Smooth muscle cell (in vitro differentiated cells): ENCODE data around the gene PITX3. TPM values are rescaled to one million over a fixed set of nuclear protein-coding genes. Genes with fewer than 3 reads are reported as not detected.

Experiments used
- DNase-seq: peaks from one replicate; lab custom pipeline; 2025; ENCODE audit not compliant: unreplicated experiment; lab: John Stamatoyannopoulos, UW
- H2AFZ ChIP-seq: fragments of 200-600 bp; sonication (generic); 2 replicates; pipeline ENCODE4 v1.6.0; 2016; ENCODE audit warnings: antibody characterized with exemption, low read depth, mild to moderate bottlenecking
- H3F3A ChIP-seq: fragments of 200-600 bp; sonication (generic); 2 replicates; pipeline ENCODE4 v1.6.0; 2017; ENCODE audit warnings: antibody characterized with exemption, low read depth
- H3K27ac ChIP-seq: fragments of 200-600 bp; sonication (generic); 2 replicates; pipeline ENCODE4 v1.5.1; 2016; ENCODE audit warnings: low read depth, mild to moderate bottlenecking
- H3K27me3 ChIP-seq: fragments of 200-600 bp; sonication (generic); 2 replicates; pipeline ENCODE4 v1.6.1; 2016; ENCODE audit warnings: low read depth, mild to moderate bottlenecking
- H3K36me3 ChIP-seq: fragments of 200-600 bp; sonication (generic); 2 replicates; pipeline ENCODE4 v1.5.1; 2016; ENCODE audit warnings: low read depth
- H3K4me1 ChIP-seq: fragments of 200-600 bp; sonication (generic); 2 replicates; pipeline ENCODE4 v1.5.1; 2016; ENCODE audit warnings: low read depth
- H3K4me2 ChIP-seq: fragments of 200-600 bp; sonication (generic); 2 replicates; pipeline ENCODE4 v1.6.0; 2016; ENCODE audit warnings: mild to moderate bottlenecking
- H3K4me3 ChIP-seq: fragments of 200-600 bp; sonication (generic); 2 replicates; pipeline ENCODE4 v1.5.1; 2016; ENCODE audit warnings: mild to moderate bottlenecking
- H3K79me2 ChIP-seq: fragments of 200-600 bp; sonication (generic); 2 replicates; pipeline ENCODE4 v1.6.0; 2016; ENCODE audit warnings: low read depth, mild to moderate bottlenecking
- H3K9ac ChIP-seq: fragments of 200-600 bp; sonication (generic); 2 replicates; pipeline ENCODE4 v1.6.0; 2016; ENCODE audit warnings: low read depth
- H3K9me3 ChIP-seq: fragments of 200-600 bp; sonication (generic); replicated peaks from 2 replicates; pipeline ENCODE4 v1.5.1; 2016; ENCODE audit warnings: low read depth
- H4K20me1 ChIP-seq: fragments of 200-600 bp; sonication (generic); 2 replicates; pipeline ENCODE4 v1.6.0; 2016; ENCODE audit warnings: low read depth
- WGBS: methylation state at CpG from one replicate; pipeline ENCODE4 v1.1.7; 2016; ENCODE audit warnings: low lambda C conversion rate; 5-methylcytosine and 5-hydroxymethylcytosine counted together
- polyA plus RNA-seq: library from polyadenylated mRNA; unstranded; fragments of >200 nt; fragmentation: Nextera tagmentation; extraction: Ambion mirVana; gene quantifications from 2 replicates; pipeline ENCODE4 v1.2.1, GENCODE V29; 2016
- total RNA-seq: library from RNA; depleted of rRNA; stranded (reverse); fragments of >200 nt; gene quantifications from 2 replicates; pipeline ENCODE4 v1.2.3, GENCODE V29; 2014
- TF ChIP-seq, protein P1 (sequence below): fragments of 200-600 bp; sonication (generic); IDR thresholded peaks from 2 replicates; pipeline ENCODE4 v1.5.1; 2017; ENCODE audit warnings: borderline replicate concordance, mild to moderate bottlenecking, antibody characterized with exemption; ENCODE audit not compliant: insufficient read depth, poor library complexity, severe bottlenecking

Gene PITX3
- total and polyA plus RNA-seq, 2 experiments from 2014 or later, result 2.0 TPM; not detected in 1

- no peak overlapping the region for H3K27ac ChIP-seq
Observed at GRCh38 chr10:102262744-102263370, 21.5 kb upstream of the PITX3 start.

DNA sequence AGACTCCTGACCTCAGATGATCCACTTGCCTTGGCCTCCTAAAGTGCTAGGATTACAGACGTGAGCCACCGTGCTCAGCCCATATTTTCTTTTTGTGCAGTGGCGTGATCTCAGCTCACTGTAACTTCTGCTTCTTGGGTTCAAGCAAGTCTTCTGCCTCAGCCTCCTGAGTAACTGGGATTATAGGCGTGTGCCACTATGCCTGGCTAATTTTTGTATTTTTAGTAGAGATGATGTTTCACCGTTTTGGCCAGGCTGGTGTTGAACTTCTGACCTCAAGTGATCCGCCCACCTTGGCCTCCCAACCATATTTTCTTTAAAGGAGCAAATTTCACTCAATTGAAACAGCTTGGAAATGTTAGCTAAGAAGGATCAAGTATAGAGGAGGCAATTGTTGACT lies 20.5 kb upstream of the PITX3 start:
- no peaks in the 10 kb centered on the region for H3K9me3 ChIP-seq
- peaks cover 5% of the 10 kb centered on the region for H3F3A ChIP-seq
- 90% methylated on average over 6 of the region's 6 CpGs for WGBS
- H3K4me3 ChIP-seq, result no peak overlapping the region
- peaks cover 79% of the 10 kb centered on the region for H3K79me2 ChIP-seq
- H4K20me1 ChIP-seq, result peaks cover 100% of the 10 kb centered on the region
- H3K4me2 ChIP-seq, result no peak overlapping the region
- H3K36me3 ChIP-seq, result peaks cover 16% of the 10 kb centered on the region
- no peak overlapping the region for H3K9ac ChIP-seq
- no peak for DNase-seq
- H2AFZ ChIP-seq, result no peak overlapping the region
- H3K27ac ChIP-seq, result no peak overlapping the region
- TF ChIP-seq, protein P1, sequence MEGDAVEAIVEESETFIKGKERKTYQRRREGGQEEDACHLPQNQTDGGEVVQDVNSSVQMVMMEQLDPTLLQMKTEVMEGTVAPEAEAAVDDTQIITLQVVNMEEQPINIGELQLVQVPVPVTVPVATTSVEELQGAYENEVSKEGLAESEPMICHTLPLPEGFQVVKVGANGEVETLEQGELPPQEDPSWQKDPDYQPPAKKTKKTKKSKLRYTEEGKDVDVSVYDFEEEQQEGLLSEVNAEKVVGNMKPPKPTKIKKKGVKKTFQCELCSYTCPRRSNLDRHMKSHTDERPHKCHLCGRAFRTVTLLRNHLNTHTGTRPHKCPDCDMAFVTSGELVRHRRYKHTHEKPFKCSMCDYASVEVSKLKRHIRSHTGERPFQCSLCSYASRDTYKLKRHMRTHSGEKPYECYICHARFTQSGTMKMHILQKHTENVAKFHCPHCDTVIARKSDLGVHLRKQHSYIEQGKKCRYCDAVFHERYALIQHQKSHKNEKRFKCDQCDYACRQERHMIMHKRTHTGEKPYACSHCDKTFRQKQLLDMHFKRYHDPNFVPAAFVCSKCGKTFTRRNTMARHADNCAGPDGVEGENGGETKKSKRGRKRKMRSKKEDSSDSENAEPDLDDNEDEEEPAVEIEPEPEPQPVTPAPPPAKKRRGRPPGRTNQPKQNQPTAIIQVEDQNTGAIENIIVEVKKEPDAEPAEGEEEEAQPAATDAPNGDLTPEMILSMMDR, result no peak
- no peaks in the 10 kb centered on the region for H3K4me1 ChIP-seq
- no peaks in the 10 kb centered on the region for H3K27me3 ChIP-seq

More at GRCh38 chr10:102262744-102263370, 21.5 kb upstream of the PITX3 start:
- Histone ChIP-seq H3K9ac (no peak overlapping the region), H3K79me2 (peaks cover 79% of the 10 kb centered on the region), H4K20me1 (peaks cover 100% of the 10 kb centered on the region), H3F3A (peaks cover 5% of the 10 kb centered on the region), H3K36me3 (peaks cover 16% of the 10 kb centered on the region), H3K27me3 (no peaks in the 10 kb centered on the region), H3K4me1 (no peaks in the 10 kb centered on the region), H2AFZ (no peak overlapping the region), H3K4me2 (no peak overlapping the region), H3K9me3 (no peaks in the 10 kb centered on the region), H3K4me3 (no peak overlapping the region)
- no peak for DNase-seq
- TF ChIP-seq, protein P1, result no peak
- 85% methylated on average over 4 of the region's 4 CpGs for WGBS

DNA sequence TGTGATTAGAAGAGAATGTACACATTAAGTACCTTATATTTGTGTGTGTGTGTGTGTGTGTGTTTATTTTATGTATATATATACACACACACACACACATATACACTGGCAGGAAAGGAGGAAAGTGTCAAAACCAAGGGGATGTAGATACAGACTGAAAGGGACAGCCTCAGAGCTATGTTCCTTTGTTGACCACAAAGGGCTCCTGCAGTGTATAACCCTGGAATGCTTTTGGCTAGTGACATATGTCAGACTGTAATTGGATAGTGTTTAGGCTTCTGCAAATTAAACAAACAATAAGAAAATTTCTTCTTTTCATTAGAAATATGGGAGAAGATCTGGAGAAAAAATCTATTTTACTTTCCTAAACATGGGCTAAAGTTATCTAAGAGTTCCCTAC lies 19.9 kb upstream of the PITX3 start:
- no peak overlapping the region for H2AFZ ChIP-seq
- TF ChIP-seq, protein P1, result no peak
- no peaks in the 10 kb centered on the region for H3K9me3 ChIP-seq
- no peak for DNase-seq
- no peak overlapping the region for H3K4me2 ChIP-seq
- H3K9ac ChIP-seq, result no peak overlapping the region
- H3K36me3 ChIP-seq, result peaks cover 16% of the 10 kb centered on the region
- H3K4me1 ChIP-seq, result no peaks in the 10 kb centered on the region
- peaks cover 100% of the 10 kb centered on the region for H4K20me1 ChIP-seq
- H3K4me3 ChIP-seq, result no peak overlapping the region
- H3K27ac ChIP-seq, result no peak overlapping the region
- peaks cover 5% of the 10 kb centered on the region for H3F3A ChIP-seq
- H3K27me3 ChIP-seq, result no peaks in the 10 kb centered on the region
- H3K79me2 ChIP-seq, result peaks cover 80% of the 10 kb centered on the region

DNA sequence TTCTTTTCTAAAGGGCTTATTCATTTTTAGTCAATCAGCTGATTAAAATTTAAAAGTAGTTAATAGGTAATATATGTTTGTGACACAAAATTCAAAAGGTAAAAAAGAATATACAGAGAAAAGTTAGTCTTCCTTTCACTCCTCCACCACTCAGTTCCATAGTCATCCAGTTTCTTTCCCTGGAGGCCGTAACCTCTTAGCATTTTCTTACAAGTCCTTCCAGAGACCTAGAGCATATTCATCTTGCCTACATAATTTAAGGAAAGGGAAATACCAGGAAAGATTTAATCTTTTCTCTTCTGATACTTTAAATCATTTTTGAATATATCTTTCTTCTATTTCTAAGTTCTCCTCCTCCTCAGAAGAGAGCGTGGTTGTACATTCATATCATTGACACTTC lies 14.1 kb upstream of the PITX3 start:
- TF ChIP-seq, protein P1, result no peak
- Histone ChIP-seq H3K4me1 (no peaks in the 10 kb centered on the region), H4K20me1 (peaks cover 100% of the 10 kb centered on the region), H3F3A (peaks cover 5% of the 10 kb centered on the region), H2AFZ (no peak overlapping the region), H3K27me3 (no peaks in the 10 kb centered on the region), H3K36me3 (peaks cover 3% of the 10 kb centered on the region), H3K9me3 (no peaks in the 10 kb centered on the region), H3K9ac (no peak overlapping the region), H3K79me2 (peaks cover 89% of the 10 kb centered on the region), H3K4me3 (no peak overlapping the region), H3K4me2 (no peak overlapping the region), H3K27ac (no peak overlapping the region)
- 97% methylated on average over 2 of the region's 2 CpGs for WGBS
- DNase-seq, result no peak
